K562 (cell line): ENCODE data around the gene VARS1. TPM values are rescaled to one million over a fixed set of nuclear protein-coding genes. Genes with fewer than 3 reads are reported as not detected.

Source experiments
- ATAC-seq: fragments of 200-7000 bp; cut with Tn5 transposase; 3 replicates; pipeline ENCODE4 v1.9.1; 2020; ENCODE audit warnings: moderate library complexity
- BruUV-seq: library from RNA; stranded (reverse); fragments of 400-500 nt; replicated peaks from 2 replicates; lab custom pipeline; 2021; lab: Mats Ljungman, UMichigan
- CTCF ChIA-PET: fragments of 300-600 bp; formaldehyde crosslinking; extraction: SDS; loops from one replicate; lab custom pipeline; 2021; ENCODE audit warnings: low intra/inter-chr PET ratio; lab: Yijun Ruan, JAX
- POLR2A ChIA-PET: fragments of 300-600, 350-650 bp; sonication (Branson Sonifier 250); formaldehyde crosslinking; extraction: SDS; loops from one replicate; lab custom pipeline; 2021; ENCODE audit warnings: antibody characterized with exemption, inconsistent platforms; lab: Yijun Ruan, JAX
- DNase-seq, 4 experiments: peaks; one replicate each; pipeline versions ENCODE4 v3.0.0 to v3.0.0-alpha.2; 2011 to 2018; ENCODE audit warnings: low spot score in 3 of 4, mixed read lengths in 3 of 4; ENCODE audit errors: extremely low read depth in 1 of 4
- FAIRE-seq: peaks from 2 replicates; lab custom pipeline; 2011; peaks lifted over from hg19 to GRCh38; lab: Jason Lieb, UNC
- H2AFZ ChIP-seq: 2 replicates; pipeline ENCODE4 v1.6.0; 2011; ENCODE audit warnings: low read depth, low read length, control low read depth, inconsistent platforms
- H3K27ac ChIP-seq: fragments of 200-600 bp; 3 replicates; pipeline ENCODE4 v1.8.0; 2011; ENCODE audit warnings: low read depth, mild to moderate bottlenecking, control low read depth, inconsistent platforms, low read length, moderate library complexity, mixed read lengths; ENCODE audit errors: extremely low read depth
- H3K27me3 ChIP-seq, 2 experiments: fragments of 300-600 bp in 1 of 2; 2 replicates in 1 of 2; 3 replicates in 1 of 2; pipeline versions ENCODE4 v1.6.0 to v1.8.0; 2011; ENCODE audit warnings: inconsistent platforms in 2 of 2, low read length in 2 of 2, mild to moderate bottlenecking in 1 of 2, mixed read lengths in 1 of 2, moderate library complexity in 1 of 2; ENCODE audit not compliant: control insufficient read depth in 2 of 2, insufficient read depth in 2 of 2
- H3K36me3 ChIP-seq: fragments of 300-600 bp; 3 replicates; pipeline ENCODE4 v1.8.0; 2011; ENCODE audit warnings: mild to moderate bottlenecking, low read length, inconsistent platforms; ENCODE audit not compliant: control insufficient read depth, insufficient read depth
- H3K4me1 ChIP-seq, 2 experiments: fragments of 200-600 bp in 1 of 2; replicated peaks in 1 of 2; 2 replicates in 1 of 2; 3 replicates in 1 of 2; pipeline versions ENCODE4 v1.5.1 to v1.8.0; 2011; ENCODE audit warnings: inconsistent platforms in 2 of 2, low read length in 2 of 2, mild to moderate bottlenecking in 1 of 2, mixed read lengths in 1 of 2, moderate library complexity in 1 of 2; ENCODE audit not compliant: control insufficient read depth in 2 of 2, insufficient read depth in 2 of 2
- H3K4me2 ChIP-seq: 2 replicates; pipeline ENCODE4 v1.6.1; 2011; ENCODE audit warnings: low read length, control low read depth, inconsistent platforms, mixed read lengths; ENCODE audit not compliant: insufficient read depth
- H3K4me3 ChIP-seq: fragments of 200-600 bp; sonication (generic), shearing (Covaris generic); 2 replicates; pipeline ENCODE4 v1.5.1; 2016; ENCODE audit warnings: control low read depth, inconsistent platforms
- H3K79me2 ChIP-seq: fragments of 200-600 bp; 3 replicates; pipeline ENCODE4 v1.8.0; 2011; ENCODE audit warnings: low read length, inconsistent platforms; ENCODE audit not compliant: control insufficient read depth, insufficient read depth
- H3K9ac ChIP-seq, 2 experiments: 2 replicates each; pipeline versions ENCODE4 v1.6.0 to v1.6.1; 2011; ENCODE audit warnings: low read depth in 2 of 2, low read length in 2 of 2, control low read depth in 1 of 2, inconsistent platforms in 1 of 2, mild to moderate bottlenecking in 1 of 2, mixed read lengths in 1 of 2; ENCODE audit not compliant: insufficient read depth in 1 of 2
- H3K9me1 ChIP-seq: one replicate; pipeline ENCODE4 v1.6.0; 2011; ENCODE audit warnings: inconsistent platforms, mild to moderate bottlenecking, low read length, moderate library complexity; ENCODE audit not compliant: control insufficient read depth, insufficient read depth
- H3K9me3 ChIP-seq: replicated peaks from 2 replicates; pipeline ENCODE4 v1.5.1; 2011; ENCODE audit warnings: low read depth, low read length, inconsistent platforms; ENCODE audit not compliant: control insufficient read depth, insufficient read depth
- H4K20me1 ChIP-seq: replicated peaks from 2 replicates; pipeline ENCODE4 v1.6.1; 2011; ENCODE audit warnings: low read length, inconsistent platforms, mixed read lengths; ENCODE audit not compliant: control insufficient read depth, insufficient read depth
- BRCA1 ChIP-seq, 2 experiments: fragments of 450-650 bp in 1 of 2; sonication (generic) in 1 of 2; formaldehyde crosslinking in 1 of 2; IDR thresholded peaks; 2 replicates each; pipeline versions ENCODE4 v1.5.0 to v1.6.1; 2017 to 2020; ENCODE audit warnings: mild to moderate bottlenecking in 1 of 2, missing genetic modification reagents in 1 of 2
- HDAC6 ChIP-seq: IDR thresholded peaks from 2 replicates; pipeline ENCODE4 v1.6.1; 2012; ENCODE audit warnings: low read depth, mild to moderate bottlenecking, control low read depth, inconsistent platforms, low read length, moderate library complexity
- MAZ ChIP-seq, 2 experiments: fragments of 450-650 bp in 1 of 2; sonication (generic) in 1 of 2; formaldehyde crosslinking; IDR thresholded peaks in 1 of 2; conservative IDR thresholded peaks in 1 of 2; 2 replicates each; pipeline versions ENCODE4 v1.4.0 to v1.5.0; 2020; ENCODE audit warnings: mild to moderate bottlenecking in 1 of 2, missing genetic modification reagents in 1 of 2
- PCBP1 ChIP-seq: fragments of 200-400 bp; formaldehyde crosslinking; IDR thresholded peaks from 2 replicates; pipeline ENCODE4 v1.6.1; 2018; ENCODE audit warnings: mild to moderate bottlenecking, low read depth, low read length; ENCODE audit not compliant: poor library complexity, severe bottlenecking
- POLR2G ChIP-seq: fragments of 200-400 bp; formaldehyde crosslinking; IDR thresholded peaks from 2 replicates; pipeline ENCODE4 v1.6.1; 2017; ENCODE audit warnings: low read depth, mild to moderate bottlenecking, antibody characterized with exemption, low read length, moderate library complexity
- RBFOX2 ChIP-seq: fragments of 200-400 bp; formaldehyde crosslinking; IDR thresholded peaks from 2 replicates; pipeline ENCODE4 v1.6.1; 2017; ENCODE audit warnings: low read depth, mild to moderate bottlenecking, low read length, moderate library complexity
- RBM22 ChIP-seq: fragments of 200-400 bp; formaldehyde crosslinking; IDR thresholded peaks from 2 replicates; pipeline ENCODE4 v1.6.1; 2018; ENCODE audit warnings: low read length, low read depth; ENCODE audit not compliant: poor library complexity, severe bottlenecking
- RUNX1 ChIP-seq: sonication (generic); IDR thresholded peaks from 2 replicates; pipeline ENCODE4 v1.6.1; 2016; ENCODE audit warnings: antibody characterized with exemption, low read depth
- TARDBP ChIP-seq: fragments of 450-650 bp; IDR thresholded peaks from 2 replicates; pipeline ENCODE4 v1.6.1; 2016
- WGBS: fragments of 100-300 bp; shearing (Covaris generic); methylation state at CpG from one replicate; pipeline ENCODE4 v1.1.6; 2016; ENCODE audit warnings: low coverage, mixed read lengths; ENCODE audit not compliant: insufficient coverage; ENCODE audit errors: missing lambda C conversion rate; 5-methylcytosine and 5-hydroxymethylcytosine counted together
- in situ Hi-C: fragments of 300-500 bp; cut with MboI; formaldehyde crosslinking; loops from 4 replicates; pipeline ENCODE4 v1.15.0; 2018; ENCODE audit warnings: inconsistent platforms, mixed read lengths
- intact Hi-C: fragments of 100-400 bp; cut with micrococcal nuclease; formaldehyde crosslinking; loops from 2 replicates; pipeline ENCODE4 v1.14.2; 2022
- polyA plus RNA-seq, 8 experiments: library from polyadenylated mRNA; depleted of rRNA in 4 of 8; stranded (reverse) in 5 of 8; unstranded in 3 of 8; fragments of >200 nt; fragmentation: Nextera tagmentation in 2 of 8; fragmentation: Illumina TruSeq in 1 of 8; extraction: Ambion mirVana in 2 of 8; extraction: Trizol in 1 of 8; gene quantifications; 2 replicates each; pipeline versions ENCODE4 v1.2.1 to v1.2.3, GENCODE V29; 2011 to 2014; ENCODE audit warnings: inconsistent platforms in 1 of 8, missing spikeins in 1 of 8
- total RNA-seq, 7 experiments: library from RNA; depleted of rRNA in 6 of 7; stranded (reverse); fragments of >200 nt in 6 of 7; fragmentation: Illumina TruSeq in 2 of 7; extraction: Trizol in 2 of 7; gene quantifications; 2 replicates each; pipeline versions ENCODE4 v1.2.1 to v1.2.3, GENCODE V29; 2011 to 2021; ENCODE audit warnings: low replicate concordance in 1 of 7

VARS1 gene
- total and polyA plus RNA-seq, 9 of the 15 experiments (the other 6 are each of a cell fraction or from before 2014, with no cell fraction given), result 2.9 to 488 (median 130) TPM

DNA sequence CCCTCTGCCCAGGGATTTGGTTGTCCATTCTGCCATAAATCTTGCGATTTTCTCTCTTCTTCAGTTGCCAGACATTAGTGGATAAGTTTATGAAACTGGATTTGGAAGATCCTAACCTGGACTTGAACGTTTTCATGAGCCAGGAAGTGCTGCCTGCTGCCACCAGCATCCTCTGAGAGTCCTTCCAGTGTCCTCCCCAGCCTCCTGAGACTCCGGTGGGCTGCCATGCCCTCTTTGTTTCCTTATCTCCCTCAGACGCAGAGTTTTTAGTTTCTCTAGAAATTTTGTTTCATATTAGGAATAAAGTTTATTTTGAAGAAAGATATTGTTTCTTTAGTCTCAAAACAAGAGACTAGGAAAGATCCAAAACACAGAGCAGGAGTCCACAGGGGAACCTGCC lies 33.2 kb downstream of the VARS1 start, which contains the start of gene SAPCD1:
Gene SAPCD1 (plus strand): TSS at position 301 of the 400 bp plus-strand sequence. CDS start 399 bp downstream, outside the sequence.
- ChIA-PET POLR2A (interaction anchor here (0.8 to 4.6 kb wide), 8 partner anchors 10 to 65 kb away, joined by 3 to 29 read pairs (median 4); partner anchors contain the start of genes CLIC1, HSPA1B, MSH5 and VARS1), CTCF (no interaction called here)
- no peak for ATAC-seq
- no peak within 1 kb of the TSS for H3K4me3 ChIP-seq
- intact Hi-C loops, result no loop called here
- peaks cover 0 to 20% of the 10 kb centered on the region in 2 experiments; a peak in 3 of 5 replicates for H3K4me1 ChIP-seq
- WGBS, result 52% methylated on average over 4 of the region's 4 CpGs
- H3K27me3 ChIP-seq, result no peaks in the 10 kb centered on the region
- H3K79me2 ChIP-seq, result no peaks in the 10 kb centered on the region
- in situ Hi-C loops, result no loop called here
- FAIRE-seq, result no peak
- DNase-seq, result no peak
- no peaks in the 10 kb centered on the region for H3K9me1 ChIP-seq
- no TSS peak for BruUV-seq
- H3K9me3 ChIP-seq, result no peaks in the 10 kb centered on the region
- H2AFZ ChIP-seq, result no peak within 1 kb of the TSS
- no peak within 1 kb of the TSS for H3K4me2 ChIP-seq
- peaks cover 63% of the 10 kb centered on the region for H3K36me3 ChIP-seq
- H4K20me1 ChIP-seq, result no peaks in the 10 kb centered on the region
- H3K27ac ChIP-seq, result no peak within 1 kb of the TSS
- peak within 1 kb of the TSS in 1 of 2 experiments; percentile 40; a peak in 2 of 4 replicates for H3K9ac ChIP-seq
- TF ChIP-seq BRCA1 (IDR thresholded peaks at IDR 0.05) (no peak), BRCA1 (CRISPR knock-in tag; IDR thresholded peaks at IDR 0.05) (0 out of 2 replicates have a peak, but pooled peaks have one; percentile 29), RUNX1 (no peak)

DNA sequence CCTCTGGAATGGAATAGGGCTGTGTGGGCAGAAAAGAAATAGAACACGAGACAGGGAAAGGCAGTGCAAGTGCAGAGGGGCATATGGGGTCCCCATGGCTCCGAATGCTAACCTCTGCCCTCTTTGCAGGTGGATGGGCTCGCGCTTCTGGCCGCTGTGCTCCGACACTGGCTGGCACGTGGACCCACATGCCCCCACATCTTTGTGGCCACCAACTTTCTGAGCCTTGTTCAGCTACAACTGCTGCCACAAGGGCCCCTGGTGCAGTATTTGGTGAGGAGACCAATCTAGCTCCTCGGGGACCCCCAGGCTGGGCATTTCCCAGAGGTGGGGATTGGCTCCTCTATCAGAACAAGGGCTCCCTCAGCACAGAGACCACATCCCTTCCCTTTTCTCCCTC lies 34.2 kb downstream of the VARS1 start:
- no peaks in the 10 kb centered on the region for H3K9me3 ChIP-seq
- FAIRE-seq, result no peak
- no peak for DNase-seq
- 0 out of 4 replicates have a peak overlapping the region, but pooled peaks of 1 of the 2 experiments have one; percentile 6 for H3K9ac ChIP-seq
- H3K4me1 ChIP-seq, result peaks cover 0 to 17% of the 10 kb centered on the region in 2 experiments; a peak in 3 of 5 replicates
- H3K4me3 ChIP-seq, result no peak overlapping the region
- ChIA-PET POLR2A (interaction anchor here (0.6 to 6.6 kb wide), 12 partner anchors 8 to 70 kb away, joined by 3 to 85 read pairs (median 4); partner anchors contain the start of genes CLIC1, HSPA1B, MSH5 and VARS1), CTCF (no interaction called here)
- no peak for ATAC-seq
- intact Hi-C loops, result no loop called here
- H3K36me3 ChIP-seq, result peaks cover 63% of the 10 kb centered on the region
- no peak overlapping the region for H2AFZ ChIP-seq
- in situ Hi-C loops, result no loop called here
- no peaks in the 10 kb centered on the region for H3K9me1 ChIP-seq
- no peak overlapping the region for H3K4me2 ChIP-seq
- no peaks in the 10 kb centered on the region for H3K79me2 ChIP-seq
- H4K20me1 ChIP-seq, result no peaks in the 10 kb centered on the region
- no peak for TF ChIP-seq TARDBP
- TF ChIP-seq RBM22, result peak; percentile 81
- peak in 1 of 2 experiments; percentile 37; a peak in 1 of 4 replicates for TF ChIP-seq MAZ (CRISPR knock-in tag; conservative IDR thresholded peaks at IDR 0.05 in 1 of 2, IDR thresholded peaks at IDR 0.05 in 1 of 2)
- no peak for TF ChIP-seq PCBP1
- TF ChIP-seq POLR2G, result peak; percentile 69
- TF ChIP-seq HDAC6, result 0 out of 2 replicates have a peak, but pooled peaks have one; percentile 31
- TF ChIP-seq RBFOX2, result peak; percentile 57
- no peaks in the 10 kb centered on the region for H3K27me3 ChIP-seq
- 79% methylated on average over 8 of the region's 8 CpGs for WGBS
- TSS peak; percentile 4 for BruUV-seq
- no peak overlapping the region for H3K27ac ChIP-seq
